ENCODE measurements around the gene IL5RA.

The IL5RA gene

GRCh38 chr3:3105815-3106214, 4.4 kb downstream of the IL5RA start:
- DNase-seq: no peak

DNA sequence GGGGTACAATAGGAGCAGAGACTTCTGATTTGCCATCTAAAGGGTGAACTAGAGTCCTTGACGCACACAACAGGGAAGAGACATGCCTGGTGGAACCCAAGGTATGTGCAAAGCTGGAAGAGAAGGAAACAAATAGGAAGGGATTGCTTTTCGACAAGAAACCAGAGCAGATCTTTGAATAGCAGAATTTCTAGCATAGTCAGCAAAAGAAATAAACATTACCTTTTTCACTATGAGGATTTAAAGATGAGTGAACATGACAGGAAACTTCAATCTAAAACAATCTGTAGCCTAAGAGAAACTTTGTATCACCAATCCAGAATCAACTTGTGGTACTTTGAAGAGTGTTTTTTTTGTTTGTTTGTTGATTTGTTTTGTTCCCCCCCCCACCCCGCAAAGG, 4.9 kb downstream of the IL5RA start:
- DNase-seq: no peak

DNA sequence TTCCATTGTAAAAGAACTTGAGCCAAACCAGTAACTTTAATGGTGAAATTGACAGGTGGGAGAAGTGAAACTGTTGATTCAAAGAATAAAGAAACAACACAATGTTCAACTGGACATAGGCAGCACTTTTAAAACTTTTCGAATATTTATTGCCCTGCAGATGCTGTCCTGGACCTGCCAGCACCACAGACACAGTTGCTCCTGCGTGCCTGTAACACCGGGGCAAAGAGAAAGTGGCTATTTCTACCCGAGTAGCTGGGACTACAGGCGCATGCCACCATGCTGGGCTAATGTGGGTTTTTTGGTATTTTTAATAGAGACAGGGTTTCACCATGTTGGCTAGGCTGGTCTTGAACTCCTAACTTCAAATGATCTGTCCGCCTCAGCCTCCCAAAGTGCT, 7.4 kb downstream of the IL5RA start:
- no peak for DNase-seq

- DNase-seq: no peak
These were observed 8.3 kb downstream of the IL5RA start for GRCh38 chr3:3101660-3102458.

DNA sequence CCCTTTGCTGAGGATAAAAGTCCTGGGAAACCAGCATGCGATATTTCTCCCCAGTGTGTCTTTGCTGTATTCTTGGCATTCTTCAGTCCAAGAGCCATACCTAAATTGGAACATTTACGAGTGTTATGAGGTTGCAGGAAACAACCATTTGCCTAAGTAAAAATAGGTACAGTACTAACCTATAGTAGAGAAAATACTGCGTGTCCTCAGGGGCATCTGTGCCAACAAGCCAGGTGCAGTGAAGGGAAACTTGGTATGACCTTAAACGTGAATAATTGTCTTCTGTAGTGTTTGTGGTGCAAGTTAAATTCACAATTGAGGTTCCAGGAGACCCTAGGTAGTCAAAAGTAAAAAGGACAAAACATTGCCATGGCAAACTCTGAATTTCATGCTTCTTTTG, 12.2 kb downstream of the IL5RA start:
- no peak for DNase-seq

DNA sequence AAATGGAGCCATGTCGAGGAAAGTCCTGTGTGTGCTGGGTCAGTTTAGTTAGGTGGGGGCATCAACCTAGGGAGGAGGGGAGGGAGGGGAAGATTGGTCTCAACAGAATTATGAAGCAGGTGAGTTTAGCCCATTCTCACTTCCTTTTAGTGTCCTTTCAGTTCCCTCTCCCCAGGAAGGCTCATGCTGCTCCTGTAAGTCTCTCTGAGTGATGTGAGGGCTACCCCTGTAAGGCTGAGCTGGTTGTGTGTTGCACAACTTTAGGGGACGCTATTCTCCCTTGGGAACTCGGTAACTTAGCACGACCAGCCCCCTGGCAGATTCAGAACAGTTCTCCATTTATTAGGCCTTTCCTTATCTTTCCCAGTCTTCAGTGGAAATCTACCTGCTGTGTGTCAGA, 21.2 kb downstream of the IL5RA start:
- no peak for DNase-seq

DNA sequence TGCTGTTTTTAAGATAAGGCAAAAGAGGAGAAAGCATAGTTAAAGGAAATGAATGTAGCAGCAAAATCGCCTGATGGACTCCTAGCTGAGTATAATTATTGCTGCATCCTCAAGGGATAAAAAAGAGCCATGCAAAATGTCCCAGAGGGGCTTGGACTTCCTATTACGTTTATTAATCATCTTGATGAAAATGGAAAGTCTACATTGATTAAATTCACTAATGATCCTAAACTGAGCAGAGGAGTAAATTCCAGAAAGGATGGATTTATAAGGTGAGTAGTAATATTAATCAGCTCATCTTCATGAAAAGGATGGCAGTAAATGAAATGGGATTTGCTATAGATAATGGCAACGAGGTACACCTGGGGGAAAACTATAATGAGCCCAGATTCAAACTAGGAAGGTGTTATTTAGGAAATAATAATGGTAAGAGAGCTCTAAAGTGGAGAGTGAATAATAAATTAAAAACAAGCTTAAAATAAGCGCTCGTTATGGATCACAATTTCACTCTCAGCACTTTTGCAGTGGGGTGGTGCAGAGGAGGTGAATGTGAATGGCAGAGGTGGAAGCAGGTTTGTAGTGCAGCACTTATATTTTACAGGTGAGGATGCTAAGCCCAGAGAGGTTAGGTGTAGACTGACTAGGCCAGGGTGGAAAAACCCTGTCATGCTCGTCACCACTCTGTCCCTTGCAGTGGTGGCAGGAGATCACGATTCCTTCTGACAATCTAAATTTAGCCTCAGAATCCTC, 22.3 kb downstream of the IL5RA start:
- no peak for DNase-seq

DNA sequence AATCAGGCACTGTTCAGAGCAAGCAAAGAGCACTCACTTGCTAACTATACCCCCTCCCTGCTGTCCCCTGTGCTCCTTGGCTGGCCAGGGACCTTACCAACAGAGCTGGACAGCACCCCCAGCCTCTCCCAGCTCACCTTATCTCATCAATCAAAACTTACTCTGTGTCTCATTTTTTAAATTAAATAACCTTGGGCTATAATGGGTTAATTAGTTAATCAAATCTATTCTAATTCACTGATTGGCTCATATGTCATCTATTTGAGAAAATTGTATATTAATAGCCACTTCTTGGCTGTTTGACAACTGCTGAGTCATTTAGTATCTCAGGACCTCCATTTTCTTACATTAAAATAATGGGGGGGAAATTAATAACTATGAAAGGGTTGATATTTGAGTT, 22.9 kb downstream of the IL5RA start:
- DNase-seq: no peak

DNA sequence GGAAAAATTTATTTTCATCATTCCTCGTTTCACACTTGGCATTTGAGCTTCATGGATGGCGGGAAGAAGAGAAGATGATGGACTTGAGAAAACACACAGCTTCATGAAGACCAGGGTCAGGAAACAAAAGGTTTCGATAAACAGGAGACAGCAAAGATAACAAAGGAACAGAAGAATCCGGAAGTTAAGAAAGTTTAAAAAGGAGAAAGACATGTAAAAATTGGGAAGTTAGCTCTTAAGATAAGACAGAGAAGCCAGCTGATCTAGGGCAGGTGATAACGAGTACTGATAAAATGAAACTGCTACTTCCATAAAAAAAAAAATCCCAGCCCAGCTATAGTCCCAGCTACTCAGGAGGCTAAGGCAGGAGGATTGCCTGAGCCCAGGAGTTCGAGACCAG, 23.9 kb downstream of the IL5RA start:
- DNase-seq: no peak

DNA sequence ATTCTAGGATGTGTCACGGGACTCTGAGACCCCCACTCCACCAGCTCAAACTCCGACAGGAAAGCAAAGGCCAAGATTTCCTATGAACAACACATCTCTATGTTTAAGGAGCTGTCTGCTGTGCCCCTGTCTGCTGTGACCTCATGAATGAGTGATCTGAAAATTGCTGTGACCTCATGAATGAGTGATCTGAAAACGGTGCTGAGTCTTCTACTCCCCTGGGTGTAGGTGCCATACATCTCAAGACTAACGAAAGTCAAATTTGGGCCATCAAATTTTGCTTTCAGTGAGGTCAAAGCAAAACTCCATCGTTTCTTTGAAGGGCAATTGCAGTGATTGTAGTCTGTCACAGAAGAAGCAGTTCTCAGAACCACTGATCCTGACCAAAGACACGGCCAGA, 24.4 kb downstream of the IL5RA start:
- DNase-seq: no peak

DNA sequence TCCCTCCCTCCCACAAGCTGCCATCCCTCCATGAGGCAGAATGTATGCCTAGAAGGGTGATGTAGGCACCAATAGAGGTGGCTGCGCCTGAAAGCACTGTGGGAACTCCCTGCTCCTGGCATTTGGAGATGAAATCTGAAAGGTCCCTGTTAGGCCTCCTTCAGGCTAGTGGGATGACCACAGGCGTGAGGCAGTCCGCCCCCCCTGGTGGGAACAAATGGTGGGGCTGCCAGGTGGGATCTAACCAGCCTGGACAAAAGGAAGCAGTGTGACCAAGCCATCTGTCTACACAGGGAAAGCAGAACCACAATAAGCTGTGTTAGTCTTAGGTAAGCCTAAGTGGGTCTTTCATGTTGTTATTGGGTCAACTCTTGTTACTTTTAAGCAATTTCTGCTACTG, 25.3 kb downstream of the IL5RA start:
- DNase-seq: no peak

- DNase-seq: no peak
These were observed 27.8 kb downstream of the IL5RA start for GRCh38 chr3:3082234-3082924.

GRCh38 chr3:3081381-3082233, 28.6 kb downstream of the IL5RA start:
- DNase-seq: no peak

DNA sequence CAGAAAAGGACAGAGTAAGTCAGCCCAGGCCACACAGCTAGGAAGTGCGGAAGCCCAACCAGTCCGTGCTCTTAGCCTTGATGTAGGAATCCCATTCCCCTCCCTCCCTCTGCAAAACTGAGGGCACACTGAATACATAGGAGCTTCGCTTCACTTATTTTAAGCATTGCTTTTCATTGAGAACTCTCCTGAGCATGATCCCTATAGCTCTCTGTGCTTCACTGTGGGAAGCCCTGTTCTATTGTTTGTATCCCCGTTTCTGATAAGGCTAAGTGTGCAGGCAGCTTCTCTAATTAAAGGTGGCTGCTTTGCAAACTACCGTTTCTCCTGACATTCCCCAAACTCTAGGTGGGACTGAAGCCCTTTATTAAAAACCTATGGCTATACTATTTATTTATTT, 29.9 kb downstream of the IL5RA start:
- no peak for DNase-seq

DNA sequence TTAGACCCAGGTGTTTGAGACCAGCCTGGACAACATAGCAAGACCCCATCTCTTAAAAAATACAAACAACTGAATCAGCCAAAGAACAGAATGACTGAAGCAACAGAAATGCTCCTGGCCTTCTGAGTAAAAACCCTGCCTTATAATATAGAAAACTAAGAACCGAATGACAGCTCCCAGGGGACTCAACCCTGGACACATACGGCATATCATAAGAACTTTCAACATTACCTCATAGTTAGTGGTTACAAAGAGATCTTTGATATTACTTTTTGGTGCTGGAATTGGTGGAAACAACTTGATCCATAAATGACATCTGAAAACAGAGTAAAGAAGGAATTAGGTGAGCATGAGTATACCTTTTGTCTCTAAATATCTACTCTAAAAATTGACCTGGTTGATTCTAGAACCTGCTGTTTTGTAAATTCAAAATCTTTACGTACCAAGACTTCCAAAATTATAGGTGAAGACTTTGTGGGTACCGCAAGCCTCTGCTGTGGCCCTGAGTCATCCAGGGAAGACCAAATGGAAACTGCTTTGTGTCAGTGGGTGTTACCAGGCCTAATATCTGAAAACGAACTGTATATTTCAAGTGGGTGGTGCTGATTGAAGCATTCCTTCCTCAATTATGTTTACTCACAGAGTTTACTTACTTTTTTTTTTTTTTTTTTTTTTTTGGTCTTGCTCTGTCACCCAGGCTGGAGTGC, 35.5 kb downstream of the IL5RA start:
- DNase-seq: no peak

GRCh38 chr3:3071136-3071535, 39.0 kb downstream of the IL5RA start:
- no peak for DNase-seq

DNA sequence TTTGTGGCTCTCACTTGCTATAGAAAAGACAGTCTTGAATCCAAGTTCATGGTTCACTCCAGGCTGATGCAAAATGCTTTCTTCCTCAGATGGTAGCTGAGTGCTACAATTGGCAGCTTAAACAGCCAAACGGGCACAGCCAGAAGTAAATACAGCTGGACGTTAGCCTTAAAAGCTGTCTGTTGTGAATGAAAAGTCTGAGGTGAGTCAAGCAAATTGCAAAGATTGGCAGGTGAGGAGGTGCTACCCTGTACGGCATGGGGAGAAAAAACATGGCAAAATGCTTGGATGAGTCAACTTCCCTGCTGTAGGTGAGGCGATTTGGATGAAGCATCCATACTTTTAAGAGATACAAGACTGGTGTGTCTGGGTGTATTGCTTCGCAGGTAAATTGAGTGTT, 40.5 kb downstream of the IL5RA start:
- no peak for DNase-seq

DNA sequence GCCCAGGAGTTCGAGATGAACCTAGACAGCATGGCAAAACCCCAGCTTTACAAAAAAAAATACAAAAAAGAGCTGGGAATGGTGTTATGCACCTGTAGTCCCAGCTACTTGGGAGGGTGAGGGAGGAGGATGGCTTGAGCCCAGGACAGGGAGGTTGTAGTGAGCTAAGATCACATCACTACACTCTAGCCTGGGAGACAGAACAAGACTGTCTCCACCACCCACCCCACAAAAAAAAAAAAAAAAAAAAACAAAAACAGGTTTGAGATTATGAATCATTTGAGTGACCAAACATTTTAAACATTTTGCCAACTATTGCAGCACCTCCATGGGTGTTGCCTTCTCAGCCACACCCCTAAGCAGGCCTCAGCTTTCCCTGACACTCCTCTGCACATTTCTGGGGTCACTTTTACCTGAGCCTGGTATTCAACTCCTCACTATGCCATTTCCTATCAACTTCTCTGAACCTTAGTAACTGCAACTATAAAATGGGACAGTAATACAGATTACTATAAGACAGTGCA, 41.8 kb downstream of the IL5RA start:
- no peak for DNase-seq

- no peak for DNase-seq
These were observed 43.3 kb downstream of the IL5RA start for GRCh38 chr3:3066910-3067309.

DNA sequence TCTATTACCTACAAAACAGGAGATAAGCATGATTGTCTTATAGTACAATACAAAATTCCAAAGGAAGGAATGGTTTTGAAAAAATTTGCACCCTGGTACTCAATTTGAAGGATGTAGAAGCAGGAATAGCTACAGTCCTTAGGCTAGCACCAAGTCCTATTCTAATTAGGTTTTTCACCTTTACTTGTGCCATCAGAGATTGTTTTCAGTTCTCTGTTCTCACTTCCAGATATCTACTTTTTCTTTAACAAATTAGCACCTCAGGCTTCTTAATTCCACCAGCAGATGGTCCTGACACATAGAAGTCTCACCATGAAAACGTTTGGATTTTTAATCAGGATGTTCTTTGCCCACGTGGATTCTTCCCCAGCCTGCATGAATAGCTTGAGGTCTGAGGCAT, 43.8 kb downstream of the IL5RA start:
- no peak for DNase-seq

DNA sequence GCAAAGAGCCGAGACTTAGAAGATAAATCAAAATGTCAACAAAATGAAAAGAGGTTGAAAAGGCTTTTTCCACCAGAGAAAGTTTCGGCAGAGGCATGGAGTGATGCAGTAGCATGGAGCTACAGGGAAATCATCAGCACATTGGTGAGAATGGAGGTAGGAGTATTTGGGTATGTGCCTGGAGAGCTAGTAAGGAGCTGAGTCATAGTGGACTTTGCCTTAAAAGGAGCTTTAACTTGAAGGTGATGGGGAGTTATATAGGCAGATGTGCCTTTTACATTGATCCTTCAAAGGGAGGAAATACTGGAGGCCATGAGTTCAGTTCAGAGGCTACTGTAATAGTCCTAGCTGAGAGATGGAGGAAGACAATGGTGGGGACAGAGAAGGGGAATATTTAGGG, 44.3 kb downstream of the IL5RA start:
- no peak for DNase-seq

GRCh38 chr3:3064297-3064696, 45.9 kb downstream of the IL5RA start:
- no peak for DNase-seq
